ENCODE data around the gene C16orf95. TPM values are rescaled to one million over a fixed set of nuclear protein-coding genes. Genes with fewer than 3 reads are reported as not detected.
"Not testable (repeated sequence)": the region's sequence is repeated elsewhere in the genome, so short reads cannot be mapped to it uniquely, and the experiment has no call there.

Gene C16orf95
- total RNA-seq, 2 donors from 2014 or later = 0.91 to 8.0 TPM

- TF ChIP-seq CTCF (IDR thresholded peaks at IDR 0.05) = no peak
- no peak for TF ChIP-seq POLR2AphosphoS5 (IDR thresholded peaks at IDR 0.05)
- no peak for TF ChIP-seq POLR2A (IDR thresholded peaks at IDR 0.05)
- Histone ChIP-seq H3K9me3 (no peaks in the 10 kb centered on the region), H3K27ac (no peak overlapping the region), H3K4me3 (no peak overlapping the region), H3K36me3 (no peaks in the 10 kb centered on the region), H3K27me3 (replicated peaks; ENCODE audit: insufficient read depth) (no peaks in the 10 kb centered on the region), H3K4me1 (replicated peaks) (no peaks in the 10 kb centered on the region)
- intact Hi-C loops (cut with DNase I) = no loop called here
- 90% methylated on average over 11 of the region's 11 CpGs for WGBS
- DNase-seq (ENCODE audit: low spot score) = no peak
Observed at GRCh38 chr16:87343753-87344050, 26.5 kb upstream of the C16orf95 start.

- H3K27ac ChIP-seq = no peak overlapping the region
- WGBS = 82% methylated on average over 26 of the region's 26 CpGs
- H3K36me3 ChIP-seq = no peaks in the 10 kb centered on the region
- no peak for DNase-seq (ENCODE audit: low spot score)
- H3K9me3 ChIP-seq = no peaks in the 10 kb centered on the region
- H3K27me3 ChIP-seq (replicated peaks; ENCODE audit: insufficient read depth) = no peaks in the 10 kb centered on the region
- H3K4me1 ChIP-seq (replicated peaks) = no peaks in the 10 kb centered on the region
- TF ChIP-seq POLR2A (IDR thresholded peaks at IDR 0.05) (no peak), POLR2AphosphoS5 (IDR thresholded peaks at IDR 0.05) (no peak), CTCF (IDR thresholded peaks at IDR 0.05) (no peak)
- no peak overlapping the region for H3K4me3 ChIP-seq
- intact Hi-C loops (cut with DNase I) = no loop called here
Observed at GRCh38 chr16:87342978-87343752, 26.0 kb upstream of the C16orf95 start.

GRCh38 chr16:87342504-87342903 is 25.3 kb upstream of the C16orf95 start:
- no peak overlapping the region for H3K27ac ChIP-seq
- no peaks in the 10 kb centered on the region for H3K36me3 ChIP-seq
- no peak for DNase-seq (ENCODE audit: low spot score)
- H3K4me3 ChIP-seq = no peak overlapping the region
- TF ChIP-seq POLR2AphosphoS5 (IDR thresholded peaks at IDR 0.05) (no peak), CTCF (IDR thresholded peaks at IDR 0.05) (no peak), POLR2A (IDR thresholded peaks at IDR 0.05) (no peak)
- H3K4me1 ChIP-seq (replicated peaks) = no peaks in the 10 kb centered on the region
- no peaks in the 10 kb centered on the region for H3K27me3 ChIP-seq (replicated peaks; ENCODE audit: insufficient read depth)
- intact Hi-C loops (cut with DNase I) = no loop called here
- H3K9me3 ChIP-seq = no peaks in the 10 kb centered on the region
- WGBS = 95% methylated on average over 20 of the region's 20 CpGs

- DNase-seq (ENCODE audit: low spot score) = no peak
- WGBS = 94% methylated on average over 5 of the region's 5 CpGs
- Histone ChIP-seq H3K27ac (no peak overlapping the region), H3K4me1 (replicated peaks) (no peaks in the 10 kb centered on the region), H3K9me3 (no peaks in the 10 kb centered on the region), H3K36me3 (peaks cover under 1 to 5% of the 10 kb centered on the region in 2 donors), H3K27me3 (replicated peaks; ENCODE audit: insufficient read depth) (no peaks in the 10 kb centered on the region), H3K4me3 (no peak overlapping the region)
- TF ChIP-seq POLR2AphosphoS5 (IDR thresholded peaks at IDR 0.05) (no peak), POLR2A (IDR thresholded peaks at IDR 0.05) (no peak)
- intact Hi-C loops (cut with DNase I) = no loop called here
Observed at GRCh38 chr16:87340198-87340597, 23.0 kb upstream of the C16orf95 start.

- intact Hi-C loops (cut with DNase I); H3K4me1 ChIP-seq (replicated peaks); H3K27ac ChIP-seq; H3K9me3 ChIP-seq; DNase-seq (ENCODE audit: low spot score); H3K36me3 ChIP-seq; H3K27me3 ChIP-seq (replicated peaks; ENCODE audit: insufficient read depth); H3K4me3 ChIP-seq: not testable (repeated sequence)
- WGBS = 96% methylated on average over 11 of the region's 11 CpGs
Observed at GRCh38 chr16:87339724-87340105, 22.5 kb upstream of the C16orf95 start.

GRCh38 chr16:87339086-87339723 is 22.0 kb upstream of the C16orf95 start:
- Histone ChIP-seq H3K4me3 (no peak overlapping the region), H3K27ac (no peak overlapping the region), H3K27me3 (replicated peaks; ENCODE audit: insufficient read depth) (no peaks in the 10 kb centered on the region), H3K36me3 (peaks cover 8 to 12% of the 10 kb centered on the region in 2 donors), H3K4me1 (replicated peaks) (no peaks in the 10 kb centered on the region), H3K9me3 (no peaks in the 10 kb centered on the region)
- DNase-seq (ENCODE audit: low spot score) = no peak
- intact Hi-C loops (cut with DNase I) = no loop called here
- 96% methylated on average over 17 of the region's 17 CpGs for WGBS
- TF ChIP-seq CTCF (IDR thresholded peaks at IDR 0.05) (no peak), POLR2A (IDR thresholded peaks at IDR 0.05) (no peak), POLR2AphosphoS5 (IDR thresholded peaks at IDR 0.05) (no peak)

Measured in prostate gland (tissue), 2 donors.